Keratinocyte (primary cell): ENCODE data around the gene CDC42SE1. TPM values are rescaled to one million over a fixed set of nuclear protein-coding genes. Genes with fewer than 3 reads are reported as not detected.

Experiments
- DNase-seq: peaks from one replicate; pipeline ENCODE4 v3.0.0-alpha.2; 2011; ENCODE audit warnings: low read depth, missing footprints, low spot score
- FAIRE-seq: peaks from 2 replicates; lab custom pipeline; 2011; peaks lifted over from hg19 to GRCh38; lab: Jason Lieb, UNC
- H2AFZ ChIP-seq: 2 replicates; pipeline ENCODE4 v1.6.0; 2012; ENCODE audit warnings: low read length, control low read depth, inconsistent platforms; ENCODE audit not compliant: control insufficient read depth
- H3K27ac ChIP-seq: 2 replicates; pipeline ENCODE4 v1.5.1; 2011; ENCODE audit warnings: low read length; ENCODE audit not compliant: control insufficient read depth, insufficient read depth
- H3K27me3 ChIP-seq: 3 replicates; pipeline ENCODE4 v1.6.0; 2011; ENCODE audit warnings: low read length; ENCODE audit not compliant: control insufficient read depth, insufficient read depth; ENCODE audit errors: extremely low read depth
- H3K36me3 ChIP-seq, 2 experiments: 2 replicates in 1 of 2; 3 replicates in 1 of 2; pipeline ENCODE4 v1.5.1; 2011; ENCODE audit warnings: low read length in 2 of 2, mild to moderate bottlenecking in 1 of 2; ENCODE audit not compliant: control insufficient read depth in 2 of 2, insufficient read depth in 2 of 2; ENCODE audit errors: extremely low read depth in 1 of 2
- H3K4me1 ChIP-seq: 3 replicates; pipeline ENCODE4 v1.5.1; 2011; ENCODE audit warnings: low read length; ENCODE audit not compliant: control insufficient read depth, insufficient read depth; ENCODE audit errors: extremely low read depth
- H3K4me2 ChIP-seq: 3 replicates; pipeline ENCODE4 v1.6.0; 2011; ENCODE audit warnings: low read depth, low read length; ENCODE audit not compliant: control insufficient read depth, insufficient read depth; ENCODE audit errors: extremely low read depth
- H3K4me3 ChIP-seq, 3 experiments: fragments of 200-600 bp in 1 of 3; sonication (generic) in 1 of 3; 2 replicates in 2 of 3; 3 replicates in 1 of 3; pipeline ENCODE4 v1.5.1; 2011 to 2016; ENCODE audit warnings: low read length in 3 of 3, mild to moderate bottlenecking in 3 of 3, control low read depth in 2 of 3, inconsistent platforms in 1 of 3, low read depth in 1 of 3, mixed read lengths in 1 of 3, mixed run types in 1 of 3, moderate library complexity in 1 of 3; ENCODE audit not compliant: control insufficient read depth in 2 of 3, insufficient read depth in 2 of 3; ENCODE audit errors: extremely low read depth in 1 of 3
- H3K79me2 ChIP-seq: 2 replicates; pipeline ENCODE4 v1.6.0; 2012; ENCODE audit warnings: low read length; ENCODE audit not compliant: control insufficient read depth, insufficient read depth
- H3K9ac ChIP-seq: 3 replicates; pipeline ENCODE4 v1.6.0; 2011; ENCODE audit warnings: low read length; ENCODE audit not compliant: control insufficient read depth, insufficient read depth; ENCODE audit errors: extremely low read depth
- H3K9me1 ChIP-seq: 3 replicates; pipeline ENCODE4 v1.6.0; 2011; ENCODE audit warnings: low read length; ENCODE audit not compliant: control insufficient read depth, insufficient read depth; ENCODE audit errors: extremely low read depth
- H3K9me3 ChIP-seq: 2 replicates; pipeline ENCODE4 v1.5.1; 2012; ENCODE audit warnings: low read depth, low read length; ENCODE audit not compliant: control insufficient read depth
- H4K20me1 ChIP-seq: 3 replicates; pipeline ENCODE4 v1.6.0; 2011; ENCODE audit warnings: low read length; ENCODE audit not compliant: control insufficient read depth, insufficient read depth; ENCODE audit errors: extremely low read depth
- CTCF ChIP-seq, 3 experiments: IDR thresholded peaks in 1 of 3; conservative IDR thresholded peaks in 1 of 3; optimal IDR thresholded peaks in 1 of 3; 2 replicates in 2 of 3; 3 replicates in 1 of 3; pipeline versions ENCODE3 to v1.5.1; 2011; ENCODE audit warnings: low read length in 3 of 3, mild to moderate bottlenecking in 3 of 3, moderate library complexity in 2 of 3, control low read depth in 1 of 3, inconsistent platforms in 1 of 3; ENCODE audit not compliant: insufficient read depth in 2 of 3; ENCODE audit errors: extremely low read depth in 1 of 3
- EZH2 ChIP-seq: IDR thresholded peaks from one replicate; pipeline ENCODE4 v1.6.1; 2012; ENCODE audit warnings: inconsistent platforms, mild to moderate bottlenecking, low read length, moderate library complexity
- dilution Hi-C: fragments of 300-500 bp; cut with MboI; formaldehyde crosslinking; loops from one replicate; pipeline ENCODE4 v1.7.0; 2020; ENCODE audit warnings: low sequenced_read_pairs; ENCODE audit not compliant: extremely low pct_ligation_motif_present
- polyA plus RNA-seq, 5 experiments: library from polyadenylated mRNA; depleted of rRNA in 3 of 5; stranded (reverse) in 3 of 5; stranded (forward) in 1 of 5; unstranded in 1 of 5; fragments of >200 nt; gene quantifications; 1 replicate in 1 of 5; 2 replicates in 3 of 5; 3 replicates in 1 of 5; pipeline versions ENCODE4 v1.2.1 to v1.2.3, GENCODE V29; 2011 to 2012; ENCODE audit warnings: missing spikeins in 2 of 5, low read depth in 1 of 5, low replicate concordance in 1 of 5

The CDC42SE1 gene
- polyA plus RNA-seq, 1 donor (not counting 4 experiments of a cell fraction or from before 2014, with no cell fraction given) = 138 TPM

GRCh38 chr1:151050051-151050688, 9.3 kb downstream of the CDC42SE1 start:
- Histone ChIP-seq H3K36me3 (peaks cover 28 to 36% of the 10 kb centered on the region in 2 experiments), H3K9ac (no peak overlapping the region), H3K9me3 (no peaks in the 10 kb centered on the region), H3K9me1 (peaks cover 3% of the 10 kb centered on the region), H3K4me3 (no peak overlapping the region), H3K27ac (no peak overlapping the region), H3K27me3 (no peaks in the 10 kb centered on the region), H2AFZ (no peak overlapping the region), H3K79me2 (peaks cover 5% of the 10 kb centered on the region), H3K4me1 (peaks cover 20% of the 10 kb centered on the region), H4K20me1 (peaks cover 2% of the 10 kb centered on the region), H3K4me2 (no peak overlapping the region)
- no peak for FAIRE-seq
- TF ChIP-seq CTCF (optimal IDR thresholded peaks at IDR 0.05 in 1 of 3, IDR thresholded peaks at IDR 0.05 in 1 of 3, conservative IDR thresholded peaks at IDR 0.05 in 1 of 3; ENCODE audit: extremely low read depth in 1 of 3, insufficient read depth in 2 of 3, low read length in 3 of 3) = no peak
- dilution Hi-C loops = no loop called here
- DNase-seq = no peak

GRCh38 chr1:151049458-151049857, 10.0 kb downstream of the CDC42SE1 start:
- Histone ChIP-seq H3K79me2 (no peaks in the 10 kb centered on the region), H3K27me3 (no peaks in the 10 kb centered on the region), H2AFZ (no peak overlapping the region), H3K4me1 (peaks cover 17% of the 10 kb centered on the region), H3K4me2 (no peak overlapping the region), H4K20me1 (peaks cover 2% of the 10 kb centered on the region), H3K36me3 (peaks cover 21 to 29% of the 10 kb centered on the region in 2 experiments), H3K27ac (no peak overlapping the region), H3K9me3 (no peaks in the 10 kb centered on the region), H3K9ac (no peak overlapping the region), H3K9me1 (no peaks in the 10 kb centered on the region), H3K4me3 (no peak overlapping the region)
- FAIRE-seq = no peak
- no peak for DNase-seq
- dilution Hi-C loops = no loop called here
- no peak for TF ChIP-seq EZH2
- TF ChIP-seq CTCF (optimal IDR thresholded peaks at IDR 0.05 in 1 of 3, IDR thresholded peaks at IDR 0.05 in 1 of 3, conservative IDR thresholded peaks at IDR 0.05 in 1 of 3; ENCODE audit: extremely low read depth in 1 of 3, insufficient read depth in 2 of 3, low read length in 3 of 3) = no peak
